ENCODE data around the gene NYNRIN. TPM values are rescaled to one million over a fixed set of nuclear protein-coding genes. Genes with fewer than 3 reads are reported as not detected.

NYNRIN gene
- total and polyA plus RNA-seq, 3 donors from 2014 or later = 21.8 to 22.0 (median 21.8) TPM

- WGBS, 2 donors = 66 to 69% methylated on average over 4 of the region's 4 CpGs
- DNase-seq = no peak
- no peak for TF ChIP-seq CTCF (IDR thresholded peaks at IDR 0.05)
- TF ChIP-seq POLR2A (IDR thresholded peaks at IDR 0.05) = no peak
- intact Hi-C loops (cut with DNase I; ENCODE audit: low total_unique reads) = no loop called here
- Histone ChIP-seq H3K9me3 (no peaks in the 10 kb centered on the region), H3K27ac (no peak overlapping the region), H3K27me3 (no peaks in the 10 kb centered on the region), H3K4me1 (no peaks in the 10 kb centered on the region), H3K4me3 (no peak overlapping the region), H3K36me3 (ENCODE audit: low read depth, missing control alignments) (no peaks in the 10 kb centered on the region)
Measured at GRCh38 chr14:24463884-24464785, 65.3 kb downstream of the NYNRIN start.

- Histone ChIP-seq H3K27me3 (no peaks in the 10 kb centered on the region), H3K4me1 (no peaks in the 10 kb centered on the region), H3K36me3 (ENCODE audit: low read depth, missing control alignments) (no peaks in the 10 kb centered on the region), H3K4me3 (no peak overlapping the region), H3K27ac (no peak overlapping the region), H3K9me3 (no peaks in the 10 kb centered on the region)
- WGBS, 2 donors = 92 to 100% methylated on average over 3 of the region's 3 CpGs
- no peak for TF ChIP-seq POLR2A (IDR thresholded peaks at IDR 0.05)
- no peak for TF ChIP-seq CTCF (IDR thresholded peaks at IDR 0.05)
- intact Hi-C loops (cut with DNase I; ENCODE audit: low total_unique reads) = no loop called here
- no peak for DNase-seq
Measured at GRCh38 chr14:24465368-24465767, 66.6 kb downstream of the NYNRIN start.

- Histone ChIP-seq H3K27me3 (no peaks in the 10 kb centered on the region), H3K4me3 (no peak overlapping the region), H3K4me1 (no peaks in the 10 kb centered on the region), H3K9me3 (no peaks in the 10 kb centered on the region), H3K27ac (no peak overlapping the region), H3K36me3 (ENCODE audit: low read depth, missing control alignments) (no peaks in the 10 kb centered on the region)
- no peak for DNase-seq
- intact Hi-C loops (cut with DNase I; ENCODE audit: low total_unique reads) = no loop called here
- 90 to 94% methylated on average over 3 of the region's 3 CpGs for WGBS, 2 donors
- TF ChIP-seq POLR2A (IDR thresholded peaks at IDR 0.05) (no peak), CTCF (IDR thresholded peaks at IDR 0.05) (no peak)
Measured at GRCh38 chr14:24465805-24466204, 67.0 kb downstream of the NYNRIN start.

Small RNA genes lying within 50 kb of the gene (small RNA-seq; reads per million reads assigned to genes)
- 0 reads per million in 2 donors for gene RF00026

Other genes with a start within 250 kb of the NYNRIN start
- 10 to 100 TPM; 45.7 to 56.2 TPM for gene IRF9, start 237.7 kb upstream of the NYNRIN start, total RNA-seq
- gene IRF9, start 237.7 kb upstream of the NYNRIN start, polyA plus RNA-seq (ENCODE audit: insufficient read depth, low read depth, low replicate concordance) = 74.8 TPM
- 10 to 100 TPM; 27.7 to 55.9 TPM for gene REC8, start 226.9 kb upstream of the NYNRIN start, total RNA-seq
- gene REC8, start 226.9 kb upstream of the NYNRIN start, polyA plus RNA-seq (ENCODE audit: insufficient read depth, low read depth, low replicate concordance) = 58.8 TPM
- gene IPO4, start 210.2 kb upstream of the NYNRIN start, total RNA-seq = 100 to 1,000 TPM in 1 of 2 donors, 10 to 100 TPM in 1; 85.9 to 140 TPM
- 156 TPM for gene IPO4, start 210.2 kb upstream of the NYNRIN start, polyA plus RNA-seq (ENCODE audit: insufficient read depth, low read depth, low replicate concordance)
- 10 to 100 TPM; 45.0 to 50.0 TPM for gene TM9SF1, start 203.6 kb upstream of the NYNRIN start, total RNA-seq
- 53.2 TPM for gene TM9SF1, start 203.6 kb upstream of the NYNRIN start, polyA plus RNA-seq (ENCODE audit: insufficient read depth, low read depth, low replicate concordance)
- 10 to 100 TPM; 19.4 to 27.4 TPM for gene TSSK4, start 193.3 kb upstream of the NYNRIN start, total RNA-seq
- 78.2 TPM for gene TSSK4, start 193.3 kb upstream of the NYNRIN start, polyA plus RNA-seq (ENCODE audit: insufficient read depth, low read depth, low replicate concordance)
- 100 to 1,000 TPM in 1 of 2 donors, 10 to 100 TPM in 1; 52.9 to 111 TPM for gene CHMP4A, start 185.5 kb upstream of the NYNRIN start, total RNA-seq
- 56.3 TPM for gene CHMP4A, start 185.5 kb upstream of the NYNRIN start, polyA plus RNA-seq (ENCODE audit: insufficient read depth, low read depth, low replicate concordance)
- gene MDP1, start 182.9 kb upstream of the NYNRIN start, total RNA-seq = 10 to 100 TPM; 17.3 to 19.5 TPM
- gene MDP1, start 182.9 kb upstream of the NYNRIN start, polyA plus RNA-seq (ENCODE audit: insufficient read depth, low read depth, low replicate concordance) = 20.1 TPM
- gene NEDD8, start 166.6 kb upstream of the NYNRIN start, total RNA-seq = 100 to 1,000 TPM in 1 of 2 donors, 10 to 100 TPM in 1; 94.6 to 110 TPM
- gene NEDD8, start 166.6 kb upstream of the NYNRIN start, polyA plus RNA-seq (ENCODE audit: insufficient read depth, low read depth, low replicate concordance) = 180 TPM
- 10 to 100 TPM; 30.0 to 42.2 TPM for gene GMPR2, start 166.1 kb upstream of the NYNRIN start, total RNA-seq
- gene GMPR2, start 166.1 kb upstream of the NYNRIN start, polyA plus RNA-seq (ENCODE audit: insufficient read depth, low read depth, low replicate concordance) = 49.9 TPM
- gene TINF2, start 156.4 kb upstream of the NYNRIN start, total RNA-seq = 10 to 100 TPM; 27.5 to 32.1 TPM
- gene TINF2, start 156.4 kb upstream of the NYNRIN start, polyA plus RNA-seq (ENCODE audit: insufficient read depth, low read depth, low replicate concordance) = 45.6 TPM
- gene TGM1, start 135.8 kb upstream of the NYNRIN start, total RNA-seq = 10 to 100 TPM in 1 of 2 donors, 1 to 10 TPM in 1; 3.6 to 10.5 TPM
- gene TGM1, start 135.8 kb upstream of the NYNRIN start, polyA plus RNA-seq (ENCODE audit: insufficient read depth, low read depth, low replicate concordance) = 5.4 TPM
- 10 to 100 TPM; 70.9 to 90.2 TPM for gene RABGGTA, start 127.4 kb upstream of the NYNRIN start, total RNA-seq
- 33.5 TPM for gene RABGGTA, start 127.4 kb upstream of the NYNRIN start, polyA plus RNA-seq (ENCODE audit: insufficient read depth, low read depth, low replicate concordance)
- gene DHRS1, start 99.2 kb upstream of the NYNRIN start, total RNA-seq = 10 to 100 TPM; 22.5 to 24.6 TPM
- 19.2 TPM for gene DHRS1, start 99.2 kb upstream of the NYNRIN start, polyA plus RNA-seq (ENCODE audit: insufficient read depth, low read depth, low replicate concordance)
- 10 to 100 TPM; 25.0 to 27.6 TPM for gene NOP9, start 99.2 kb upstream of the NYNRIN start, total RNA-seq
- gene NOP9, start 99.2 kb upstream of the NYNRIN start, polyA plus RNA-seq (ENCODE audit: insufficient read depth, low read depth, low replicate concordance) = 20.1 TPM
- gene CIDEB, start 91.0 kb upstream of the NYNRIN start, total RNA-seq = 1 to 10 TPM; 3.8 to 6.6 TPM
- 7.0 TPM for gene CIDEB, start 91.0 kb upstream of the NYNRIN start, polyA plus RNA-seq (ENCODE audit: insufficient read depth, low read depth, low replicate concordance)
- gene LTB4R2, start 88.9 kb upstream of the NYNRIN start, total RNA-seq = 10 to 100 TPM; 23.4 to 28.1 TPM
- gene LTB4R2, start 88.9 kb upstream of the NYNRIN start, polyA plus RNA-seq (ENCODE audit: insufficient read depth, low read depth, low replicate concordance) = 4.2 TPM
- gene LTB4R, start 87.5 kb upstream of the NYNRIN start, total RNA-seq = 10 to 100 TPM; 10.3 to 10.9 TPM
- 5.5 TPM for gene LTB4R, start 87.5 kb upstream of the NYNRIN start, polyA plus RNA-seq (ENCODE audit: insufficient read depth, low read depth, low replicate concordance)
- gene ADCY4, start 63.9 kb upstream of the NYNRIN start, total RNA-seq = 10 to 100 TPM; 13.9 to 23.1 TPM
- gene ADCY4, start 63.9 kb upstream of the NYNRIN start, polyA plus RNA-seq (ENCODE audit: insufficient read depth, low read depth, low replicate concordance) = 10.0 TPM
- 10 to 100 TPM in 1 of 2 donors, 1 to 10 TPM in 1; 3.2 to 11.3 TPM for gene RIPK3, start 59.0 kb upstream of the NYNRIN start, total RNA-seq
- gene RIPK3, start 59.0 kb upstream of the NYNRIN start, polyA plus RNA-seq (ENCODE audit: insufficient read depth, low read depth, low replicate concordance) = 2.8 TPM
- 10 to 100 TPM; 40.9 to 53.5 TPM for gene NFATC4, start 30.8 kb upstream of the NYNRIN start, total RNA-seq
- gene NFATC4, start 30.8 kb upstream of the NYNRIN start, polyA plus RNA-seq (ENCODE audit: insufficient read depth, low read depth, low replicate concordance) = 83.6 TPM
- gene CBLN3, start 30.7 kb downstream of the NYNRIN start, total RNA-seq = 10 to 100 TPM; 13.5 to 17.0 TPM
- 9.0 TPM for gene CBLN3, start 30.7 kb downstream of the NYNRIN start, polyA plus RNA-seq (ENCODE audit: insufficient read depth, low read depth, low replicate concordance)
- gene KHNYN, start 31.0 kb downstream of the NYNRIN start, total RNA-seq = 10 to 100 TPM; 52.0 to 66.0 TPM
- gene KHNYN, start 31.0 kb downstream of the NYNRIN start, polyA plus RNA-seq (ENCODE audit: insufficient read depth, low read depth, low replicate concordance) = 27.9 TPM
- gene SDR39U1, start 43.8 kb downstream of the NYNRIN start, total RNA-seq = 10 to 100 TPM; 76.7 to 86.1 TPM
- gene SDR39U1, start 43.8 kb downstream of the NYNRIN start, polyA plus RNA-seq (ENCODE audit: insufficient read depth, low read depth, low replicate concordance) = 76.6 TPM
- not detected for gene CMA1, start 109.3 kb downstream of the NYNRIN start, total RNA-seq
- 4.0 TPM for gene CMA1, start 109.3 kb downstream of the NYNRIN start, polyA plus RNA-seq (ENCODE audit: insufficient read depth, low read depth, low replicate concordance)
- gene CTSG, start 177.2 kb downstream of the NYNRIN start, total RNA-seq = 1 to 10 TPM in 1 of 2 donors, not detected in 1; 3.8 TPM
- 9.2 TPM for gene CTSG, start 177.2 kb downstream of the NYNRIN start, polyA plus RNA-seq (ENCODE audit: insufficient read depth, low read depth, low replicate concordance)
- 1 to 10 TPM in 1 of 2 donors, not detected in 1; 1.3 TPM for gene GZMH, start 210.7 kb downstream of the NYNRIN start, total RNA-seq
- 4.0 TPM for gene GZMH, start 210.7 kb downstream of the NYNRIN start, polyA plus RNA-seq (ENCODE audit: insufficient read depth, low read depth, low replicate concordance)
- under 1 TPM in 1 of 2 donors, not detected in 1; 0.93 TPM for gene GZMB, start 235.2 kb downstream of the NYNRIN start, total RNA-seq
- gene GZMB, start 235.2 kb downstream of the NYNRIN start, polyA plus RNA-seq (ENCODE audit: insufficient read depth, low read depth, low replicate concordance) = 1.5 TPM